GM21390 (cell line): ENCODE results near the gene NDUFS2.
A peak's percentile ranks its signal among the peaks of the same experiment; 100 is the strongest.

ENCODE experiments used
- ATAC-seq: cut with Tn5 transposase; IDR thresholded peaks from one replicate; pipeline ENCODE4 v1.9.1; 2021; ENCODE audit not compliant: unreplicated experiment

The NDUFS2 gene

GRCh38 chr1:161172349-161172748, 29.8 kb upstream of the NDUFS2 start:
- ATAC-seq = no peak

GRCh38 chr1:161172776-161173376, 29.3 kb upstream of the NDUFS2 start:
- ATAC-seq = no peak

GRCh38 chr1:161173711-161174110, 28.5 kb upstream of the NDUFS2 start:
- ATAC-seq = no peak

DNA sequence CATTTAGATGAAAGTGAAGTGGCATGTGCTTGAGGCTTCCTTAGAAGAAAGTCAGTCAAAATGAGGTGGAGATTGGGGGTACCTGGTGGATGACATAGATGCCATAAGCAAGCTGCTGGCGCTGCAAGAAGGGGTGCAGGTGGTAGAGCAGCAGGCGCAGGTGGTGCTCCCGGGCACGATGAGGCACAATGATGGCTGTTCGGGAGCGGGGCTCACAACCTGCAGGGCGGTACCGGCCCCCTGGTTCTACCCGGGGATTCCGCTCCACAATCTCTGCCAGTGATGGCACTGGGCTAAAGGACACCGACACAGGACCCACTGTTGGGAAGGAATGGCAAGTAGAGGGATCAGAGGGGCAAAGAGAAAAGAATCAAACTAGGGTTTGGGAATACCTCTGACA, 27.3 kb upstream of the NDUFS2 start:
- no peak for ATAC-seq

- ATAC-seq = no peak
Measured at GRCh38 chr1:161175771-161176453, 26.3 kb upstream of the NDUFS2 start.

DNA sequence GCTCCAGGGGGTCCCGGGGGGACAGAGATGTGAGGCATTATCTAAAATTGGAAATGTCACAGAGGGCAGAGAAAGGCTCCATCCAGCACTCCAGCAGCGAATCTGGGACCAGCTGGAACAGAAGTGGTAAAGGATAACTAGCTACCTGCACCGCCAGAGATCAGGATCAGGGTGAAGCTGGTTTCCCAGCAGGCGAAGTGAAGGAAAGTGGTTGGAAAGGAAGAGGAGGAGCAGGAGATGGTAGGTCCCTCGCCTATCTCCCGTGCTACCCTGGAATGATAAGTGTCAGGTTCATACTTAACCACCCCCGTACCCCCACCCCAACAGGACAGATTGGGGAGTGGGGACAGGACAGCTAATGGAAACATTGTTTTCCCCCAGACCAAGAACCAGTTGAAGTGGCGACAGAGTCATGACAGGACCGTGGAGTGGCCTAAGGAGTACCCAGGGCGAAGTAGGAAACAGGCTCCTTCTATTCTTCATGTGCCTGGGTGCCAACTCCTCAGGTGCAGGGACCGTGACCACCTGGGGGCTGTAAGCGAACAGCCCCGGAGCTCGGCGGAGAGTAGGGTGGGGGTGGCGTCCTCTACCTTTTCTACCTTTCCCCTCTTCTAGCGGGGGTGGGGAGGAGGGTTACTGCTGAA, 25.6 kb upstream of the NDUFS2 start:
- ATAC-seq = no peak

DNA sequence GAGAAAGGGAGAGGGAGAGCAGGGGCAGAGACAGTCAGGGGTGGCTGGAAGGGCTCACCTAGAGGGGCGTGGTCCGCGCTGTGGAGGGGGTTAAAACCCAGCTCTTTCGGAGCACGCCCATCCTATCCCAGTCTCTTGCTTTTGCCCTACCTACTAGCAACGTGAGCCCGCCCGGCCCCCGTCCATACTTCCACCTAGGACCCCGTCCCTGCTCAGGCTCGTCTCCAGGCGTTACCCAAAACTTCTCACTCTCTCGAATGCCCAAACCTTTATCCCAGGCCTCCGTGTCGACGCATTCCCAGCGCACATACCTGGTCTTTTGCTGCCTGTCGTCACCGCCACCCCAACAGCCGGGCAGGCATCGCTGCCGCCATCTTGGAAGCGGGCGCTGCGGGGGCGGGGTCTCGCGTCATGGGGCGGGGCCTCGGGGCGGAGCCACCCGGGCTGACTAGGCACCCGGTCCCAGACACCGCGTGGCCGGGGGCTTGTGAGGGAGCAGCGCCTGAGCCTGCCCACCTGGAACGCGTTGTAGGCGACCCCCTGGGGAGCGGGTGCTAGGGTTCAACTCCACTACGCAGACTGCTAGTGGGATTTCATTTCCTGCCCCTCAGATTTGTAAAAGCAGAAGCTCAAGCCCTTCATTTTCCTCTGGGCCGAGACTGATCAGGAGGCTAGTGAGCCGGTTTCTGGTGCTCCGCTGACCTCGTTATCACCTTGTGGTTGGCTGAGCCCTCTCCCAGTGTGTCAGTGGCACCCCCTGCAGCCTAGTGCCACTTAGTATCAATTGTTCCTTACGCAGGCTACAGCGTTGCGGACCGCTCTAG, 24.8 kb upstream of the NDUFS2 start, which contains the start of gene B4GALT3:
TSS of gene B4GALT3 (minus strand) at position 396 of the 824 bp plus-strand sequence. CDS start 1,447 bp downstream, outside the sequence.
- ATAC-seq = peak; percentile 81

GRCh38 chr1:161177936-161178244, 24.3 kb upstream of the NDUFS2 start:
- ATAC-seq = no peak

DNA sequence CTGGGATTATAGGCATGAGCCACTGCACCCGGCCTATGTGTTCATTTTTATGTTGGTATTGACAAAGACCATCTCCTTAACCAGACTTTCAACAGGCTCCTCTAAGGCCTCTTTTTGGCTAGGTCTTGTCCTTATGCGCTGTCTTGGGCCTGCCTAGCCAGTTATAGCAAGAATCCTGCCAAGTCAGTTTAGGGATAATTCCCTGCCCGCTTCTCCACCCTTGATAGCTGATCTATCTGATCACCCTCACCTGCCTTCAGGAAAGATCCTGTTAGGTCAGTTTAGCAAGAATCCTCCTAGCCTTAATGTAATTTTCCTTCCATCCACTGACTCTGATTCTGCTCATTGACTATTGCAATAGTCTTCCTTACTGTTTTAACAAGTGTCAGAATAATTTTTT, 22.5 kb upstream of the NDUFS2 start:
- ATAC-seq = no peak

- no peak for ATAC-seq
Measured at GRCh38 chr1:161180639-161181038, 21.5 kb upstream of the NDUFS2 start.

GRCh38 chr1:161182214-161182613, 20.0 kb upstream of the NDUFS2 start:
- ATAC-seq = peak; percentile 45

DNA sequence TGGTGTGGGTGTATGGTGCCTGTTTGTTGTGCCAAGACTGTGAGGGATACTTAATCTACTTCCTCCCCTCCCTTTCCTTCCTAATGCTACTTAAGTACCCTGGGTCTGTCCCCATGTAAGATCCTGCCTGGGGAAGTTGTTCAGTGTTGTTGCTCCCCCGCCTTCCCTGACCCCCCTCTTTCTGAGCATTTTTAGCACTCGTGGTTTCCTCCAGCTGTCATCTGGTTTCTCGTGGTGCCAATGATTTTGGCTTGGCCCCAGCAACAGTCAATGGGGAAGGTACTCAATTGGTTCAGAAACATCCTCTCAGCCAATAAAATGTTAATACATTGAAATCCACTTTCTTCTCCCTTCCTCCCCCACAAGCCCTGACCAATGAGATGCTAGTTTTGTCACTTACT, 16.9 kb upstream of the NDUFS2 start:
- ATAC-seq = peak; percentile 56

- ATAC-seq = peak; percentile 35
Measured at GRCh38 chr1:161185732-161186311, 16.3 kb upstream of the NDUFS2 start.

- no peak for ATAC-seq
Measured at GRCh38 chr1:161187311-161187710, 14.9 kb upstream of the NDUFS2 start.

- ATAC-seq = no peak
Measured at GRCh38 chr1:161188381-161188780, 13.8 kb upstream of the NDUFS2 start.

DNA sequence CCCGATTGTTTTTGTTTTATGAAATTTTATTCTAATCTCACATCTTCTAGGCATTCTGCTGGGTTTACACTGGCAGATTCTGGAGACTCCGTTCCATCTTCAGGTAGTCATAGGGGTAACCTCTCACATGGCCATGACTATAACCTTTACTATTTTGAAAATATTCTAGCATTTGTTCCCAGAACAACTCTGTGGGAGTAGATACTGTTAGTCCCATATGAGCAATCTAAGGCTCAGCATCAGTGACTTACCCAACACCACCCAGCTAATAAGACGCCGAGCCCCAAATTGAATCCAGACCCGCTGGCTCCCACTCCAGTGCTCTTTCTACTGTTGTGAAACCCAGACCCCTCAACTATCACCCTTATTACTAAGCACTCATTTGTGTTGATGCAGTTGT, 13.1 kb upstream of the NDUFS2 start:
- no peak for ATAC-seq

- ATAC-seq = no peak
Measured at GRCh38 chr1:161190962-161191521, 11.1 kb upstream of the NDUFS2 start.

- ATAC-seq = no peak
Measured at GRCh38 chr1:161191971-161192370, 10.2 kb upstream of the NDUFS2 start.

DNA sequence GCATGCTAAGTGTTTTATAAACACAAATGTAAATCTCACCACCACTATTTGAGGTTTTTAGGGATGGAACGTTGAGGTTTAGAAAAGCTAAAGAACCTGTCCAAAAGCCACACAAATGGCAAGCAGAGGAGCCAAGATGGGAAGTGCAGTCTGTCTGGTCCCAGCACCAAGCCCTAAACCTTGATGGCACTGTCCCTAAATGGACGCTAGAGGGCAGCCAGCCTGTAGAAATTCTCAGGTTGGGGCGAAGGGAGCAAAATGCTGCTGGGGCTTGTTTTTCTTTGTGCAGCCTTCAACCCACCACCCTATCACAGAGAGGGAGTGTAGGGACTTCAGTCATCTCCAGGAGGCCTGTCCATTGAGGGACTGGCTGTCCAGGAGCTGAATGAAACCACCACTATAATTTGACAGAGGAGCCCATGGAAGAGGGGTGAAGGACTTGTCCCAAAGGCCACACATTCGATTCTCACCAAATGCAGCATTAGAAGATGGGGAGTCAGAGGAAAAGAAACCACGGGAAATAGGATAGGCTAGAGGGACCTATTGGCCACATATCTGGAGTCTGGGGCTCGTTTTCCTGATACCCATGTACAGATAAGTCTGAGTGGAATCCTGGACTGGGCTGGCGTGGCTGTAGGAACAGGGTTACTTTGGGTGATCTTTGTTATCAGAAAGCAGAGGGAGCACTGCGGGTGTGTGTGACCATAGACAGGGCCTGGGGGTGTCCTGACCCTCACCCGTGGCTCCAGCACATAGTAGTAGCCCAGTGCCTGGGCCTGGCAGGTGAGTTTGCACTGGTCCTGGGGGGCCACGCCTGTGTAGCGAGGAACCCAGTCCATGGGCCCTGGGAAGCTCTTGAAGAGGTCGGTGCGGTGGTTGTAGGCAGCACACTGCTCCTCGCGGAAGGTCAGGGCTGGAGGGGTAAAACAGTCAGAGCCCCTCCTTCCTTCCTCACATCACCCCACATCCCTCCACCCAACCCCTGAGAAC, 9.4 kb upstream of the NDUFS2 start:
- peak; percentile 60 for ATAC-seq
